SH-SY5Y (cell line): ENCODE results near the gene ACVR1B.

Experiments
- GATA2 ChIP-seq: IDR thresholded peaks from 2 replicates; pipeline ENCODE4 v1.6.1; 2011; ENCODE audit warnings: mild to moderate bottlenecking, low read depth, low read length
- GATA3 ChIP-seq: IDR thresholded peaks from 2 replicates; pipeline ENCODE4 v1.6.1; 2011; ENCODE audit warnings: low read depth, mild to moderate bottlenecking, low read length, moderate library complexity

DNA sequence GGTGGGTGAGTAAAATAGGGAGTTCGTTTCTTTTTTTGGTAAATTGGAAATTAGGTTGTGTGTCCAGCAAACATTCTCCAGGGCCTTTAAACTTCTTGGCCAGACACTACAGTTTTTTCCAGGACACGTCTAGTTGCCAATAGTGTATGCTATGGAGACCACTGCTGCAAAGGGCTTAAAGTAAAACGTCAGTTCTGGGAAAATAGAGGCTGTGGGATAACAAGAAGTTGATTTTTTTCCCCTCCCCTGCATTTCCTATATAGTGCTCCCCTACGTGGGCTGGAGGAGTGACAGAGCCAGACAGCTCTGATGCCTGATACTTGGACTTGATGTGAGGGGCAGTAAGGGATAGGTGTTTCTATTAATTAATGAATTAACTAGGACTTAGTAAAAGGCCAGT, 2.4 kb downstream of the ACVR1B start:
- TF ChIP-seq GATA3 (no peak), GATA2 (no peak)
